T-helper 1 cell treated with Interleukin-12 subunit alpha and Interleukin-12 subunit beta and Interleukin-4 antibody, amounts not matched to agents 30 μg/mL and 1 μg/mL, for 36 hours (primary cell): Measurements from ENCODE around the gene NUP155.
"Not testable (repeated sequence)": the region's sequence is repeated elsewhere in the genome, so short reads cannot be mapped to it uniquely, and the experiment has no call there.

Experiments used
- H3K27ac Mint-ChIP-seq: one replicate; pipeline ENCODE4 v1.8.0; 2021; ENCODE audit warnings: mild to moderate bottlenecking, mixed read lengths
- H3K27me3 Mint-ChIP-seq: one replicate; pipeline ENCODE4 v1.8.0; 2021; ENCODE audit warnings: low read depth, mixed read lengths
- H3K36me3 Mint-ChIP-seq: one replicate; pipeline ENCODE4 v1.8.0; 2021; ENCODE audit warnings: low read depth, mixed read lengths
- H3K4me1 Mint-ChIP-seq: one replicate; pipeline ENCODE4 v1.8.0; 2021; ENCODE audit warnings: low read depth, mixed read lengths
- H3K4me3 Mint-ChIP-seq: one replicate; pipeline ENCODE4 v1.8.0; 2021; ENCODE audit warnings: mild to moderate bottlenecking, moderate library complexity, mixed read lengths
- H3K9me3 Mint-ChIP-seq: one replicate; pipeline ENCODE4 v1.8.0; 2021; ENCODE audit warnings: mixed read lengths

Gene NUP155

GRCh38 chr5:37370864-37371726 lies at the start of gene NUP155:
Gene NUP155, minus strand, starts transcription at chr5:37371106. Its CDS starts 129 bp downstream, at chr5:37370977.
- H3K9me3 Mint-ChIP-seq, result no peaks in the 10 kb centered on the region
- H3K4me3 Mint-ChIP-seq, result peak within 1 kb of the TSS; percentile 98
- peak within 1 kb of the TSS; percentile 99 for H3K27ac Mint-ChIP-seq
- no peaks in the 10 kb centered on the region for H3K27me3 Mint-ChIP-seq
- peaks cover 22% of the 10 kb centered on the region for H3K4me1 Mint-ChIP-seq
- peaks cover 8% of the 10 kb centered on the region for H3K36me3 Mint-ChIP-seq

GRCh38 chr5:37417347-37417746 lies 46.4 kb upstream of the NUP155 start:
- no peak overlapping the region for H3K4me3 Mint-ChIP-seq
- H3K27ac Mint-ChIP-seq, result no peak overlapping the region
- H3K36me3 Mint-ChIP-seq, result peaks cover 17% of the 10 kb centered on the region
- H3K9me3 Mint-ChIP-seq, result no peaks in the 10 kb centered on the region
- no peaks in the 10 kb centered on the region for H3K27me3 Mint-ChIP-seq
- H3K4me1 Mint-ChIP-seq, result no peaks in the 10 kb centered on the region

- not testable (repeated sequence) for H3K4me3 Mint-ChIP-seq, H3K27me3 Mint-ChIP-seq, H3K4me1 Mint-ChIP-seq, H3K9me3 Mint-ChIP-seq, H3K27ac Mint-ChIP-seq
- peaks cover 13% of the 10 kb centered on the region for H3K36me3 Mint-ChIP-seq
Observed at GRCh38 chr5:37415456-37415855, 44.5 kb upstream of the NUP155 start.

- no peaks in the 10 kb centered on the region for H3K27me3 Mint-ChIP-seq
- peaks cover 3% of the 10 kb centered on the region for H3K36me3 Mint-ChIP-seq
- no peak overlapping the region for H3K4me3 Mint-ChIP-seq
- no peaks in the 10 kb centered on the region for H3K9me3 Mint-ChIP-seq
- no peaks in the 10 kb centered on the region for H3K4me1 Mint-ChIP-seq
- H3K27ac Mint-ChIP-seq, result no peak overlapping the region
Observed at GRCh38 chr5:37412515-37412914, 41.6 kb upstream of the NUP155 start.

- no peaks in the 10 kb centered on the region for H3K27me3 Mint-ChIP-seq
- no peaks in the 10 kb centered on the region for H3K4me1 Mint-ChIP-seq
Observed at GRCh38 chr5:37400501-37400900, 29.6 kb upstream of the NUP155 start.

GRCh38 chr5:37396352-37396751 lies 25.4 kb upstream of the NUP155 start:
- Mint-ChIP-seq H3K4me3 (no peak overlapping the region), H3K9me3 (no peaks in the 10 kb centered on the region), H3K27ac (no peak overlapping the region), H3K36me3 (peaks cover 26% of the 10 kb centered on the region), H3K4me1 (peaks cover 1% of the 10 kb centered on the region), H3K27me3 (no peaks in the 10 kb centered on the region)

More at GRCh38 chr5:37400501-37400900, 29.6 kb upstream of the NUP155 start:
- Mint-ChIP-seq H3K4me3 (no peak overlapping the region), H3K36me3 (peaks cover 13% of the 10 kb centered on the region), H3K9me3 (no peaks in the 10 kb centered on the region), H3K27ac (no peak overlapping the region)

- H3K4me3 Mint-ChIP-seq, result no peak overlapping the region
- no peaks in the 10 kb centered on the region for H3K9me3 Mint-ChIP-seq
- H3K27me3 Mint-ChIP-seq, result no peaks in the 10 kb centered on the region
- H3K4me1 Mint-ChIP-seq, result peaks cover 1% of the 10 kb centered on the region
- no peak overlapping the region for H3K27ac Mint-ChIP-seq
- H3K36me3 Mint-ChIP-seq, result peaks cover 23% of the 10 kb centered on the region
Observed at GRCh38 chr5:37391591-37391990, 20.7 kb upstream of the NUP155 start.

GRCh38 chr5:37379100-37379628 lies 8.3 kb upstream of the NUP155 start, which contains the start of gene WDR70:
Gene WDR70, plus strand, starts transcription at chr5:37379318. Its CDS starts 50 bp downstream, at chr5:37379368.
- not testable (repeated sequence) for H3K4me1 Mint-ChIP-seq, H3K9me3 Mint-ChIP-seq, H3K27me3 Mint-ChIP-seq
- peak within 1 kb of the TSS; percentile 67 for H3K27ac Mint-ChIP-seq
- peaks cover 10% of the 10 kb centered on the region for H3K36me3 Mint-ChIP-seq
- peak within 1 kb of the TSS; percentile 96 for H3K4me3 Mint-ChIP-seq

GRCh38 chr5:37378066-37378465 lies 7.2 kb upstream of the NUP155 start:
- H3K4me1 Mint-ChIP-seq, H3K9me3 Mint-ChIP-seq, H3K27me3 Mint-ChIP-seq, H3K36me3 Mint-ChIP-seq, H3K27ac Mint-ChIP-seq: not testable (repeated sequence)
- peak overlapping the region; percentile 65 for H3K4me3 Mint-ChIP-seq

- no peak overlapping the region for H3K27ac Mint-ChIP-seq
- peaks cover 10% of the 10 kb centered on the region for H3K4me1 Mint-ChIP-seq
- peaks cover 6% of the 10 kb centered on the region for H3K36me3 Mint-ChIP-seq
- H3K27me3 Mint-ChIP-seq, result no peaks in the 10 kb centered on the region
- H3K9me3 Mint-ChIP-seq, result no peaks in the 10 kb centered on the region
- H3K4me3 Mint-ChIP-seq, result no peak overlapping the region
Observed at GRCh38 chr5:37375091-37375490, 4.2 kb upstream of the NUP155 start.

GRCh38 chr5:37370550-37370863 lies 399 bp downstream of the NUP155 start:
- Mint-ChIP-seq H3K27me3 (no peaks in the 10 kb centered on the region), H3K4me1 (peaks cover 26% of the 10 kb centered on the region)

GRCh38 chr5:37355161-37355560 lies 15.7 kb downstream of the NUP155 start:
- Mint-ChIP-seq H3K9me3 (no peaks in the 10 kb centered on the region), H3K4me1 (peaks cover 1% of the 10 kb centered on the region), H3K27ac (no peak overlapping the region), H3K4me3 (no peak overlapping the region), H3K27me3 (no peaks in the 10 kb centered on the region), H3K36me3 (peaks cover 13% of the 10 kb centered on the region)

More at GRCh38 chr5:37370550-37370863, 399 bp downstream of the NUP155 start:
- peak overlapping the region; percentile 99 for H3K27ac Mint-ChIP-seq
- H3K4me3 Mint-ChIP-seq, result peak overlapping the region; percentile 98
- no peaks in the 10 kb centered on the region for H3K9me3 Mint-ChIP-seq
- peaks cover 8% of the 10 kb centered on the region for H3K36me3 Mint-ChIP-seq

GRCh38 chr5:37342741-37343140 lies 28.2 kb downstream of the NUP155 start:
- not testable (repeated sequence) for H3K4me1 Mint-ChIP-seq, H3K27ac Mint-ChIP-seq, H3K9me3 Mint-ChIP-seq, H3K27me3 Mint-ChIP-seq, H3K4me3 Mint-ChIP-seq
- H3K36me3 Mint-ChIP-seq, result peaks cover 19% of the 10 kb centered on the region

- not testable (repeated sequence) for H3K9me3 Mint-ChIP-seq, H3K4me3 Mint-ChIP-seq, H3K27ac Mint-ChIP-seq, H3K4me1 Mint-ChIP-seq, H3K27me3 Mint-ChIP-seq
- peaks cover 16% of the 10 kb centered on the region for H3K36me3 Mint-ChIP-seq
Observed at GRCh38 chr5:37334754-37335153, 36.2 kb downstream of the NUP155 start.

GRCh38 chr5:37326536-37326935 lies 44.4 kb downstream of the NUP155 start:
- Mint-ChIP-seq H3K9me3 (no peaks in the 10 kb centered on the region), H3K4me1 (no peaks in the 10 kb centered on the region), H3K27me3 (no peaks in the 10 kb centered on the region), H3K36me3 (peaks cover 32% of the 10 kb centered on the region), H3K4me3 (no peak overlapping the region), H3K27ac (no peak overlapping the region)
